Neural progenitor cell (in vitro differentiated cells): ENCODE data around the gene SERPINB6.

ENCODE experiments used
- EZH2phosphoT487 ChIP-seq: fragments of 200-600 bp; sonication (generic); IDR thresholded peaks from 2 replicates; pipeline ENCODE4 v1.6.1; 2017; ENCODE audit warnings: antibody characterized with exemption
- TF ChIP-seq, protein P1 (sequence below): fragments of 200-600 bp; sonication (generic); IDR thresholded peaks from 2 replicates; pipeline ENCODE4 v1.5.1; 2017; ENCODE audit warnings: antibody characterized with exemption, mild to moderate bottlenecking

DNA sequence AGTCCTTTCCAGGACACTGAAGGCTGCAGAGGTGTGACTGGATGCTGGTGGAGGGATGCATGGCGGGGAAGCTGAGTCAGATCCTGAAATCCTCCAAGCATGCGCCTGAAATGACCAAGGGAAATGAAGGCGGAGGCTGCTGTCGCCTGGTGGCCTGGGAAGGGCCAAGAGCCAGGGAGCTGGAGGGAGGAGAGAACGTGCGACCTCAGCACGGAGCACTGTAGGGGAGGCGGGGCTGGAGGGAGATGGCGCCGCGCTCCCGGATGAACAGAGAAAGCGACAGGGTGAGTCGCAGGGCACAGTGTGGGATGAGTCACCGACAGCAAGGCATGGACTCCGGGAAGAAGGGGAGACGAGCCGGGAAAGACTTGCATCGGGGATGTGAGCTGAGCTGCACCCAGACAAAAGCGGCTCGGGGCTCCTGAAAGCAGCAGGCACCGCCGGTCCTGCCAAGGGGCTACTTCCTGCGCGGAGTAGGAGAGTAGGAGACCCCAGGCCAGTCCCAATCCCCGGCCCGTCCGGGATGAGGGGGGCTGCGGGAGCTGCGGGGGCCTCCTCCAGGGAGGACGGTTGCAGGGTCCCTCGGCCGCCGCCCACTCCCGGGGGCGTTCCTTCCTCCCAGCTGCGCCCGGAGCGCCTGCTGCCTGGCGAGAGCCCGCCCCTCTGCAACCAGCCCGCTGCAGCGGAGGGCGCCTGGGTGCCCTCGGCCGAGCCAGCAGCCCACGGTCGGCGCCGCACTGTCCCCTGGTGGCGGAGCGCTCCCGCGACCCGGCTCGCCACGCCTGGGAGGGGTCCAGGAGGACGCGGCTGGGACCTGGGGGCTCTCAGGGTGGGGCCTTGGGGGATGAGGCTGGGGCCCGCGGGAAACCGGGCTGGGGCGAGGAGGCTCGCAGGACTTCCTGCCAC is 17.3 kb upstream of the SERPINB6 start:
- TF ChIP-seq, protein P1, sequence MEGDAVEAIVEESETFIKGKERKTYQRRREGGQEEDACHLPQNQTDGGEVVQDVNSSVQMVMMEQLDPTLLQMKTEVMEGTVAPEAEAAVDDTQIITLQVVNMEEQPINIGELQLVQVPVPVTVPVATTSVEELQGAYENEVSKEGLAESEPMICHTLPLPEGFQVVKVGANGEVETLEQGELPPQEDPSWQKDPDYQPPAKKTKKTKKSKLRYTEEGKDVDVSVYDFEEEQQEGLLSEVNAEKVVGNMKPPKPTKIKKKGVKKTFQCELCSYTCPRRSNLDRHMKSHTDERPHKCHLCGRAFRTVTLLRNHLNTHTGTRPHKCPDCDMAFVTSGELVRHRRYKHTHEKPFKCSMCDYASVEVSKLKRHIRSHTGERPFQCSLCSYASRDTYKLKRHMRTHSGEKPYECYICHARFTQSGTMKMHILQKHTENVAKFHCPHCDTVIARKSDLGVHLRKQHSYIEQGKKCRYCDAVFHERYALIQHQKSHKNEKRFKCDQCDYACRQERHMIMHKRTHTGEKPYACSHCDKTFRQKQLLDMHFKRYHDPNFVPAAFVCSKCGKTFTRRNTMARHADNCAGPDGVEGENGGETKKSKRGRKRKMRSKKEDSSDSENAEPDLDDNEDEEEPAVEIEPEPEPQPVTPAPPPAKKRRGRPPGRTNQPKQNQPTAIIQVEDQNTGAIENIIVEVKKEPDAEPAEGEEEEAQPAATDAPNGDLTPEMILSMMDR = peak; percentile 83
- TF ChIP-seq EZH2phosphoT487 = no peak
